Common myeloid progenitor, CD34-positive (primary cell): ENCODE measurements around the gene NME9. TPM values are rescaled to one million over a fixed set of nuclear protein-coding genes. Genes with fewer than 3 reads are reported as not detected.
"Not testable (repeated sequence)": the region's sequence is repeated elsewhere in the genome, so short reads cannot be mapped to it uniquely, and the experiment has no call there.

Source experiments
- CTCF ChIA-PET: fragments of 350-600 bp; sonication (Branson Sonifier 250); formaldehyde crosslinking; loops from one replicate; lab custom pipeline; 2021; ENCODE audit warnings: antibody characterized with exemption; lab: Charles Lee
- POLR2A ChIA-PET: fragments of 350-600 bp; sonication (Branson Sonifier 250); formaldehyde crosslinking; loops from one replicate; lab custom pipeline; 2021; ENCODE audit warnings: antibody characterized with exemption; lab: Charles Lee
- DNase-seq, 3 donors: peaks; one replicate each; pipeline versions ENCODE4 v3.0.0 to v3.0.0-alpha.2; 2013
- H3K27ac ChIP-seq, 2 experiments: 1 replicate in 1 of 2; 2 replicates in 1 of 2; pipeline ENCODE4 v1.7.0; 2013; ENCODE audit warnings: inconsistent platforms in 2 of 2, low read length in 2 of 2, mild to moderate bottlenecking in 2 of 2, low read depth in 1 of 2, moderate library complexity in 1 of 2; ENCODE audit not compliant: severe bottlenecking in 2 of 2, insufficient read depth in 1 of 2, poor library complexity in 1 of 2
- H3K27me3 ChIP-seq, 5 experiments: replicated peaks in 2 of 5; 1 replicate in 3 of 5; 2 replicates in 2 of 5; pipeline versions ENCODE4 v1.6.1 to v1.7.0; 2013; ENCODE audit warnings: low read length in 4 of 5, mild to moderate bottlenecking in 2 of 5, moderate library complexity in 2 of 5, inconsistent platforms in 1 of 5; ENCODE audit not compliant: insufficient read depth in 5 of 5, control insufficient read depth in 4 of 5
- H3K36me3 ChIP-seq, 4 experiments: 1 replicate in 2 of 4; 2 replicates in 2 of 4; pipeline versions ENCODE4 v1.6.1 to v1.7.0; 2013; ENCODE audit warnings: low read length in 3 of 4, control low read depth in 1 of 4, mild to moderate bottlenecking in 1 of 4; ENCODE audit not compliant: control insufficient read depth in 4 of 4, insufficient read depth in 4 of 4
- H3K4me1 ChIP-seq, 4 experiments: 1 replicate in 3 of 4; 2 replicates in 1 of 4; pipeline versions ENCODE4 v1.6.1 to v1.7.1; 2013; ENCODE audit warnings: low read length in 3 of 4, mild to moderate bottlenecking in 3 of 4, control low read depth in 1 of 4, inconsistent platforms in 1 of 4, moderate library complexity in 1 of 4; ENCODE audit not compliant: control insufficient read depth in 4 of 4, insufficient read depth in 4 of 4; ENCODE audit errors: control extremely low read depth in 1 of 4
- H3K4me3 ChIP-seq, 7 experiments: 1 replicate in 4 of 7; 2 replicates in 3 of 7; pipeline versions ENCODE4 v1.5.1 to v1.7.0; 2013; ENCODE audit warnings: mild to moderate bottlenecking in 7 of 7, low read length in 6 of 7, moderate library complexity in 6 of 7, inconsistent platforms in 2 of 7, low read depth in 2 of 7, control low read depth in 1 of 7; ENCODE audit not compliant: insufficient read depth in 4 of 7, control insufficient read depth in 1 of 7; ENCODE audit errors: extremely low read depth in 1 of 7
- H3K9me3 ChIP-seq, 5 experiments: 1 replicate in 4 of 5; 2 replicates in 1 of 5; pipeline versions ENCODE4 v1.6.1 to v1.7.1; 2013; ENCODE audit warnings: low read length in 4 of 5, mild to moderate bottlenecking in 2 of 5, inconsistent platforms in 1 of 5, low read depth in 1 of 5, moderate library complexity in 1 of 5; ENCODE audit not compliant: control insufficient read depth in 4 of 5, insufficient read depth in 2 of 5; ENCODE audit errors: control extremely low read depth in 1 of 5
- WGBS: methylation state at CpG from one replicate; pipeline ENCODE4 v1.1.5; 2013; ENCODE audit not compliant: insufficient coverage; 5-methylcytosine and 5-hydroxymethylcytosine counted together
- polyA plus RNA-seq: library from polyadenylated mRNA; unstranded; fragments of 120-200 nt; gene quantifications from one replicate; pipeline ENCODE4 v1.2.1, GENCODE V29; 2013

Gene NME9
- 3.0 TPM for polyA plus RNA-seq

DNA sequence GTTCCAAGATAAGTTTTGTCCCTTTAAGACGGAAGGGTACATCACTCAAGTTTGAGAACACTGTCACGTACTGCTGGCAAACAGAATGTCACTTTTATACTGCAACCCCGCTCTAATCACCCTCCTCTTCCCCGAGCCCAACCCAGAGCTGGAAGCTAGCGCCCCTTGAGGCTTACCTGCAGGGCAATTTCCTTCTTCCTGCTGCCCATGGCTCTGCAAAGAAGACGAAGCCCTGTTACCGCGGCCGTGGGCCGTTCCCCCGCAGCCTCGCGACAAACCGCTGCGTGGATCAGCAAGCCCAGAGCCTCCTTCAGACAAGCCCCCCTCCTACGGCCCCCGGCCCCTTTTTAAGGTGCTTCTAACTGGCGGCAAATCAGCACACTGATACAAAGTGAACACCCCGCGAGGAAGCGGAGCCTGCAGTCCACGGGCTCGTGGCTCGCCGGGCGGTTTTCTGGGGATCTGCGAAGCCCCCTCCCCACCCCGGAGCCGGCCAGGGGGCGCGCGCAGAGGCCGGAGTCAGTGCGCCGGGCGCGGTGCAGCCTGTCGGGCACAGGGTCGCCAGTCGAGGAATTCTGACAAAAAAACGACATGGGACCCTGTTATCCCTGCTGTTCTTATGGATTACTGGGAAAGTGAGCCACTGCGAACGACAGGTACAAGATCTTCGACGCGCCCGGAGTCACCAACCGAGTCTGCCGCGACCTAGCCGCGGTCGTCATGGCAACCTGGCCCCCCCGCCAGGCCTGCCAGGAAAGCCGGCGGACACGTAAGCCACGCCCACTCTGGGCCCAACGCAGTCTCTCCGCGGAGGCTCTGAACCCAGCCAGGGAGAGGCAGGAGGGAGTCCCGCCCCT, at the start of gene NME9:
NME9 (minus strand) TSS at position 725 of the 857 bp plus-strand sequence; CDS start at position 209, 516 bp downstream.
- Histone ChIP-seq H3K36me3 (no peaks in the 10 kb centered on the region), H3K27me3 (no peaks in the 10 kb centered on the region), H3K9me3 (no peaks in the 10 kb centered on the region), H3K27ac (peak within 1 kb of the TSS; percentile 1 to 63), H3K4me3 (peak within 1 kb of the TSS; percentile 67 to 91 (median 79)), H3K4me1 (peaks cover 5 to 20% (median 16%) of the 10 kb centered on the region in 4 experiments)
- peak; percentile 92 to 95 (median 95) for DNase-seq
- POLR2A ChIA-PET = no interaction called here
- WGBS = 0% methylated on average over 46 of the region's 62 CpGs
- CTCF ChIA-PET = interaction anchor here (0.7 to 1.7 kb wide), 8 partner anchors 9 to 120 kb away, joined by 3 to 10 read pairs (median 3); no protein-coding TSS in a partner anchor

GRCh38 chr3:138378990-138379389, 49.3 kb upstream of the NME9 start:
- no peaks in the 10 kb centered on the region for H3K9me3 ChIP-seq
- ChIA-PET CTCF (interaction anchor here (0.8 kb wide), 1 partner anchor 10 kb away, joined by 3 read pairs; no protein-coding TSS in a partner anchor), POLR2A (no interaction called here)
- no peaks in the 10 kb centered on the region for H3K4me1 ChIP-seq
- no peak overlapping the region for H3K4me3 ChIP-seq
- H3K27ac ChIP-seq = no peak overlapping the region
- H3K36me3 ChIP-seq = no peaks in the 10 kb centered on the region
- DNase-seq = no peak
- H3K27me3 ChIP-seq = no peaks in the 10 kb centered on the region
- no CpG with 5 or more reads among the region's 1 CpG for WGBS

GRCh38 chr3:138378331-138378730, 48.7 kb upstream of the NME9 start:
- POLR2A ChIA-PET = no interaction called here
- H3K4me3 ChIP-seq = no peak overlapping the region
- H3K36me3 ChIP-seq = no peaks in the 10 kb centered on the region
- H3K9me3 ChIP-seq = no peaks in the 10 kb centered on the region
- H3K27me3 ChIP-seq = no peaks in the 10 kb centered on the region
- DNase-seq = no peak
- 100% methylated on average over 4 of the region's 5 CpGs for WGBS
- CTCF ChIA-PET = no interaction called here
- no peak overlapping the region for H3K27ac ChIP-seq
- no peaks in the 10 kb centered on the region for H3K4me1 ChIP-seq

DNA sequence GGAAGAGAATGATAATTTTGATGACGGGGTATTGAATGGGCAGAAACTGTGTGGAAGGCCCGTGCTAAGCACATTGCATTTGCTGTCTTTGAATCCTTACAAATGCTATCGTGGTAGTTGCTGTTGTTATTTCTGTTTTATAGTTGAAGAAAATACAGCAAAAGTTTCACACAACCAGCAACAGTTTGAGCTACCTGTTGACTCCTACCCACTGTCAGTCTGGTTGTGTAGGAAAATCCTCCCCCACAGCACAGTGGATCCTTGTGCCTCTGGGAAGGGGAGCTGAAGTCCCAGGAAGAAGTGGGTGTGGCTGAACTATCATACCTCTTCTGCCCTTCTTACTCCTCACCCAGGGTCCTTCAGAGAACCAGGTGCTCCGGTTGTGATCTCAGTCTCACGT, 48.2 kb upstream of the NME9 start:
- Histone ChIP-seq H3K4me1 (no peaks in the 10 kb centered on the region), H3K27me3 (no peaks in the 10 kb centered on the region), H3K27ac (no peak overlapping the region), H3K4me3 (no peak overlapping the region), H3K36me3 (no peaks in the 10 kb centered on the region), H3K9me3 (no peaks in the 10 kb centered on the region)
- POLR2A ChIA-PET = no interaction called here
- CTCF ChIA-PET = no interaction called here
- WGBS = 94% methylated on average over 3 of the region's 5 CpGs
- DNase-seq = no peak

- DNase-seq, H3K27ac ChIP-seq, H3K4me3 ChIP-seq, H3K4me1 ChIP-seq, H3K27me3 ChIP-seq, H3K36me3 ChIP-seq, POLR2A ChIA-PET, H3K9me3 ChIP-seq: not testable (repeated sequence)
- CTCF ChIA-PET = interaction anchor here (1.5 kb wide), 1 partner anchor 17 kb away, joined by 4 read pairs; no protein-coding TSS in a partner anchor
- 97% methylated on average over 9 of the region's 11 CpGs for WGBS
Observed at GRCh38 chr3:138377212-138377611, 47.6 kb upstream of the NME9 start.

GRCh38 chr3:138376663-138377062, 47.0 kb upstream of the NME9 start:
- H3K36me3 ChIP-seq = no peaks in the 10 kb centered on the region
- H3K27me3 ChIP-seq = no peaks in the 10 kb centered on the region
- no peaks in the 10 kb centered on the region for H3K4me1 ChIP-seq
- H3K27ac ChIP-seq = no peak overlapping the region
- no peak overlapping the region for H3K4me3 ChIP-seq
- ChIA-PET CTCF (interaction anchor here (1.5 kb wide), 2 partner anchors 16 to 42 kb away, joined by 4 read pairs; no protein-coding TSS in a partner anchor), POLR2A (no interaction called here)
- DNase-seq = no peak
- WGBS = no CpG with 5 or more reads among the region's 2 CpGs
- H3K9me3 ChIP-seq = no peaks in the 10 kb centered on the region

DNA sequence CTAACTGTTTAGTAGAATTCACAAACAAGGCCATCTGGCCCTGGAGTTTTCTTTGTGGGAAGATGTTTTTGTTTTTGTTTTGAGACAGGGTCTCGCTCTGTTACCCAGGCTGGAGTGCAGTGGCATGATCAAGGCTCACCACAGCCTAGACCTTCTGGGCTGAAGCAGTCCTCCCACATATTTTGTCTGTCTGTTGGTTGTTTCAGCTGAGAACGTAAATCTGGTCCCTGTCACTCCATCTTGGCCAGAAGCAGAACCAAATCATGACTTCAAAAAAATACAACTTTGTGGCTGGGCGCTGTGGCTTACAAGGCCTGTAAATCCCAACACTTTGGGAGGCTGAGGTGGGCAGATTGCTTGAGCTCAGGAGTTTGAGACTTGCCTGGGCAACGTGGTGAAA, 45.8 kb upstream of the NME9 start:
- no peak for DNase-seq
- peaks cover 0 to 3% (median 0%) of the 10 kb centered on the region in 5 experiments for H3K27me3 ChIP-seq
- ChIA-PET CTCF (interaction anchor here (0.6 to 1.5 kb wide), 3 partner anchors 14 to 43 kb away, joined by 3 to 4 read pairs (median 4); no protein-coding TSS in a partner anchor), POLR2A (no interaction called here)
- WGBS = 67% methylated on average over 3 of the region's 4 CpGs
- no peaks in the 10 kb centered on the region for H3K4me1 ChIP-seq
- peaks cover 0 to 3% (median 0%) of the 10 kb centered on the region in 5 experiments for H3K9me3 ChIP-seq
- no peak overlapping the region for H3K27ac ChIP-seq
- no peaks in the 10 kb centered on the region for H3K36me3 ChIP-seq
- H3K4me3 ChIP-seq = no peak overlapping the region
